Middle frontal gyrus (tissue), 1 donor: Measurements from ENCODE around the gene ACSL4.
"Not testable (repeated sequence)": the region's sequence is repeated elsewhere in the genome, so short reads cannot be mapped to it uniquely, and the experiment has no call there.

Source experiments
- DNase-seq: peaks from one replicate; pipeline ENCODE4 v3.0.0-alpha.2; 2015; ENCODE audit warnings: low spot score; ENCODE audit errors: extremely low spot score

ACSL4 gene

DNA sequence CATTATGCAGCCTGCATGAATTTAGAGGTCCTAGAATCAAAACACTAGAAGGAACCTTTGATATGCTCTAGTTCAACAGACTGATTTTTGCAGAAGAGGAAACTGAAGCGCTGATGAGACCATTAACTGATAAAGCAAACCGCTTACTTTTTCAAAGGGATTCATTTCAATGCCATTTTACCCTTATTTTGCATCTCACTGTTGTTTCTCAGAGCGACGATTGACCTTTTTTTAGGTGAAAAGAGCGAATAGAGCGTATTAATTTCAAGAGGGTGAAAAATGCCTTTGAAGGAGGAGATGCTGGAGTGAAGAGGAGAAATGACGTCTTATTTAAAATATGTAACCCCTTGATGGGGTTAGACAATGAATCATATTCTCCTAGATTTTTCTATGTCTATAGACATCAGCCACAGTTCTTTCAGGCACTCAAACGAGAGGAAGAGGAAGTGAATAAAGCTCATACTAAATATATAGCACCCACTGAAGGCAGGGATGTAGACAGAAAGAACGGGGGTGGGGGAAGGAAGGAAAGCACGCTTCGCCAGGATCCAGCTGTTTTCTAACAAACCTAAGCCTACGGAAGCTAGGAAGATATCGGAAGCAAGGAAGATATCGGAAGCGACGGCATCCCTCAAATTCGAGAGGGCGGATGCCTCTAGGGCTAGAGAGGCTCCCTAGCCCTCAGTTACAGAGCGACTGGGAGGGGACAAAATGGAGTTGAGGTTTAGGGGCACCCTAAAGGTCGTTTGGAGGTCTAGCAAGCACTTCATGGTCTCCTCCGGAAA is 848 bp downstream of the ACSL4 start:
- no peak for DNase-seq

DNA sequence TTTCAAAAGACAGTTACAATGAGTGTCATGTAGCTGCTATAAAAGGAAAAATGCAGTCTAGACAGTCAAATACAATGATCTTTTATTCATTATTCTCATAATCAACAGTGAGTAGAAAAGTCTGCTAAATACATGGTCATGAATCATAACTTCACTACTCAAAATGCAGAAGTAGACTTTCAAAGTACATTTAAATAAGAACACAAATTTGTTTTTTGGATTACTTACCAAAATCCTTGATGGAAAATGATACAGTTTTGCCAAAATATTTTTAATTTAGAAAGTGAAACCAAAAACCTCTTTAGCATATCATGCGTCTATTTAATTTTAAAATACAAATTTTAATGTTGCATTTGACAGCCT is 4.9 kb downstream of the ACSL4 start:
- DNase-seq: no peak

DNA sequence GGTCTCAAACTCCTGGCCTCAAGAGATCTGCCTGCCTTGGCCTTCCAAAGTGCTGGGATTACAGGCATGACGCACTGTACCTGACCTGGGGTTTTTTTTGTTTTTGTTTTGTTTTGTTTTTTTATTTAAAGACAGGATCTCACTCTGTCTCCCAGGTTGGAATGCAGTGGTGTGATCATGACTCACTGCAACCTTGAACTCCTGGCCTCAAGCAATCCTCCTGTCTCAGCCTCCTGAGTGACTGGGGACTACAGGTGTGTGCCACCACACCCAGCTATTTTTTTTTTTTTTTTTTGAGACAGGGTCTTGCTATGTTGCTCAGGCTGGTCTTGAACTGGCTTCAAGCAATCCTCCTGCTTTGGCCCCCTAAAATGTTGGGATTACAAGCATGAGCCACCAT is 8.1 kb downstream of the ACSL4 start:
- not testable (repeated sequence) for DNase-seq

DNA sequence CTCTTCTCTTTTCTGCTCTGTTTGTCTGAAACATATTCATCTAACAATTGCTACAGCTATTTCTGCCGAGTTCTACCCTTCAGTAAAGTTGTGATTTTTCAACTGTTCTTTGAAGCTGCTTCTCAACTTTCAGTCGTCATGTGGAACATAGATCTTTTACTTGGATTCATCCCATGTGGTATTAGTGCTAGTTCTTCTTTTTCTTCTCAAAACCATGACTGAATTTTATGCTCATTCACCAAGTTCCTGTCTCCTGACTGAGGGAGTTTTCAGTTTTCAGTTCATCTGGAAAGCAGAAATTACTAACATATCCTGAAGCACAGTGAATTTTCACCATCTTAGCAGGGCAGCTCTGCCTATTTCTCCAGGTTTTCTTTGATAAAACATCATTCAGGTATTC is 12.1 kb downstream of the ACSL4 start:
- no peak for DNase-seq

DNA sequence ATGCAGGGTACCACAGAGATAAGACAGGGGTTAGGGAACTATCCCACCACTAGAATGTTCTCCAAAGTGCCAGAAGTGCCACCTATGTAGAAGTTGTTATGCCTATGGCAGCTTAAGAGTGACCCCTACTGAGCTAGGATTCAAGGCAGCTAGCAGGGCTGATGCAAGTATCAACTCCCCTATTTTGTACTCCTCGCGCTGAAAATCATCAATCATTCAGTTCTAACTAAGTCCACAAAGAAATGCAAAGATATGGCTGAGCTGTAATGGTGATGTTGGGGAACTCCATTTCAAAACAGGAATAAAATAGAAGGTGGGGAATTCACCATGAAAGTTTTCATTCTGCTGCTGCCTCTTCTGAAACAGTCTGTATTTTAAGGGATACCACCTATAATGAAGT is 13.8 kb downstream of the ACSL4 start:
- DNase-seq: no peak

DNA sequence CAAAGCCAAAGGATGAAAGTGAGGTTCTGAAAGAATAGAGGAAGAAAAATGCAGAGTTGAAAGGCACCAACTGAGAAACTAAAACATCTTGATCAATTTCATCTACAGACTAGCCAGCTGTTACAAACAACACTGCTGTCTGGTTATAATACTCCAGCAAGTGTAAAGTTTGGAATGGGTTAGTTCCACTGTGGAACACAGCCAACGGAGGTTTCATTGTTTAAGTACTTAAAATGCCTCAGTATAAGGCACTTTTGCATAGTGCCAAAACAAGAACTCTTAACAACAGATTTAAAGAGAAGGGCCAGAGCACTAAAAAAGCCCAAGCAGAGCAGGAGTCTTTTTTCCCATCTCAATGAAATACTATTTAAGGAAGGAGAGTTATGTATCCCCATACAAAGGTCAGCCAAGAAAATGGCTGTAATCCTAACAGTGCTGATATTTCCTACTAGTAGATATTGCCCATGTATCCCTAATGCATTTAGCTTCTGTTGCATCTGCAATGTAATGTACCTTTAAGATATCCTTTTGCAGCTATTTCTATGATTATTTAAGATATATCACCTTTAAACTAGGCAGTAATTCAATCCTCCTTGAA is 16.5 kb downstream of the ACSL4 start:
- DNase-seq: no peak

DNA sequence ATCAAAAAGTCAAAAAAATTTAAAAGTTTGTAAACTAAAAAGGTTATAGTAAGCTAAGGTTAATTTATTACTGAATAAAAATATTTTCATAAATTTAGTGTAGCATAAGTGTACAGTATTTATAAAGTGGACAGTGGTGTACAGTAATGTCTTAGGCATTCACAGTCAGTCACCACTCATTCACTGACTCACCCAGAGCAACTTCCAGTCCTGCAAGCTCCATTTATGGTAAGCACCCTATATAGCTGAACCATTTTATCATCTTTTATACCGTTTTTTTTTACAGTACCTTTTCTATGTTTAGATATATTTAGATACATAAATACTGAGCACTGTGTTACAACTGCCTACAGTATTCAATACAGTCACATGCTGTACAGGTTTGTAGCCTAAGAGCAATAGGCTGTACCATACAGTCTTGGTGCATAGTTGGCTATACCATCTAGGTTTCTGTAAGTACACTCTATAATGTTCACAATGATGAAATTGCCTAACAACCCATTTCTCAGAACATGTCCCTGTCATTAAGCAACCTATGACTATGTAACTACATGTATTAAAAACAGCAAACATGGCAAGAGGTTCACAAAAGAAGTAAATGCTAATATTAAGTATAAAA is 18.6 kb downstream of the ACSL4 start:
- DNase-seq: no peak

DNA sequence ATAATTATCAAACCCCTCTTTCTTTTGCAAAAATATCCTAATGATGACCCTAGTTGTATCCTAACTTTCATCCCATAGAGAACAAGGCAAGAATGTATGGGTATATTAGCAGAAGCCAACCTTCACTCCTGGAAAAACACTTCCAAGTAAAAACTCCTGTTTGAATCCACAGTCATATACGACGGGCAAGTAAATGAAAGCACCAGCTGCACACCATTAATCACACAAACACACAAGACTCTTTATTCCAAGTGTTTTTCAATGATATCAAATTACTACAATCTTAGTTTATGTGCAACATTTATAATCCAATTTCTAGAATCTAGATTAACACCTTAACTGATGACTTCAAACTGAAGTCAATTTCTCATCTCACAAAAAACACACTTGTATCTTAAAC is 22.9 kb downstream of the ACSL4 start:
- DNase-seq: no peak

DNA sequence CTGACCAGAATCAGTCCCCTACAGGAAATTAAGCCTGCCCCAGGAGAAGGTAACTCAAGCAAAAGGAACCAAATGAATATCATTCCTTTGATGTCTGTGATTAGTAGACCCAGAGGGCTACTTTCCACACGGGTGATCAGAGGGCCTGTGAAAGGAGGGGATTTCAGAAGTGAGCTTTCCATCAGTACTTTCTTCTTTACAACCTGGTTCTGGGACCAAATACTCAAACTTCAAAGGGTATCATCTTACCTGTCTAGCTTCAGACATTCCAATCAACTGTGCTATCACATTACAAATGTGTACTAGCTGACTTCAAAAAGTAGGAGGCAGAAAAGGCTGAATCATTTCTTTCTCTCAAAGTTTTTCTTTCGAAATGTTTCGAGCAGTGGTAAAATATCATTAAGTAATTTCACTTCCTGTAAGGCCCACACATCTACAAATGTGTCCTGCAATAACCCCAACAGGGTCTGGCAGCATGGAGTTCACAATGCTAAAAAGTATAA is 23.9 kb downstream of the ACSL4 start:
- DNase-seq: no peak

DNA sequence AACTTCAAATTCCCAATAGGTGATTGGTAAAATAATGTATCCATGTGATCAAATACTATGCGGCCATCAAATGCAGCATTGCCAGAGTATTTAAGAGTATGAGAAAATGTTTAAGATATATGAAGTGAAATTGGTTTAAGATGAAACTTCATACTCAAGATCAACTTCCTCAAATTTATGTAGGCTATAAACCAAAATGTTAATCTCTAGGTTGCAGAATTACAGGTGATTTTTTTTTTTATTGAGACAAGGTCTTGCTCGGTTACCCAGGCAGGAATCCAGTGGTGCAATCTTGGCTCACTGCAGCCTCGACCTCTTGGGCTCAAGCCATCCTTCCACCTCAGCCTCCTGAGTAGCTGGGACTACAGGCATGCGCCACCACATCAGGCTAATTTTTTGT is 25.3 kb downstream of the ACSL4 start:
- DNase-seq: no peak

DNA sequence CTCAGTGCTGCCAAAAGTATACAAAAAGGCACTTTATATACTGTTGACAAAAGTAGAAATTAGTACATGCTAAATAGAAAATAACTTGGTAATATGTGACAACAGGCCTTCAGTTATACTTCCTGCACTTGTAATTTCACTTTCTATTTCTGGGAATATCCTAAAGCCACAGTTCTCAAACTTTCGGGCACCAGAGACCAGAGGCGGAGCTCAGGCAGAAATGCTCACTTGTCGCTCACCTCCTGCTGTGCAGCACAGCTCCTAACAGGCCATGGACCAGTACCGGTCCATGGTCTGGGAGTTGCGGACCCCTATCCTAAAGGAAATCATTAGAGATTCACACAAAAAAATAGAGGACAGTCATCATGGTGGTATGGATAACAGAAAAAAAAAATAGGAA is 25.7 kb downstream of the ACSL4 start:
- DNase-seq: no peak

DNA sequence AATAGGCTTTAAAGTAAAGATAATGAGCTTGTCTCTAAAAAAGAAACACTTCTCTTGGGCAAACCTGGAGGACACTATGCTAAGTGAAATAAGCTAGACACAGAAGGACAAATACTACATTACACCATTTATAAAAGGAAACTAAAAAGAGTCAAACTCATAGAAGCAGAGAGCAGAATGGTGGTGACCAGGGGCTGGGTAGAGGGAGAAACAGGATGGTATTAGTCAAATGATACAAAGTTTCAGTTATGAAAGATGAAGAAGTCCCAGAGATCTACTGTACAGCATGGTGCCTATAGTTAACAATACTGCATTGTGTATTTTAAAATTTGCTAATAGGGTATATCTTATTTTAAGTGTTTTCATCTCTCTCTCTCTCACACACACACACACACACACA is 28.5 kb downstream of the ACSL4 start:
- no peak for DNase-seq

DNA sequence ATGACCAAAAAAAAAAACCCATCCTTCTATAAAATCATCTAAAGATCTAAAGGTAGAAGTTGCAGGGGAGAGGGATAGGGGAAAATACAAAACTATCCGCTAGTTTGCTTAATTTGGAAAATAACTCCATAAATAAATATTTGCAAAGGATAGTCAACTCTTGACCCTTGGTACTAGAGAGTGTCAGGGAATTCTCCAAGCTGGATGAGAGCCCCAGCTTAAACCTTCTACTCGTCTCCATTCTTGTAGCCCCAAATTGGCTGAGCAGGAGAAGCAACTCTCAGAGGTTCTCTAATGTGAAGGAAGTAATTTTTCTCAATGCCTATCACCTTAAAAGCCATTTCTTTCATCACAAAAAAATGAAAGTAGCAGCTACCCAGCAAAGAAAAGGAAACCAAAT is 35.2 kb downstream of the ACSL4 start:
- no peak for DNase-seq

DNA sequence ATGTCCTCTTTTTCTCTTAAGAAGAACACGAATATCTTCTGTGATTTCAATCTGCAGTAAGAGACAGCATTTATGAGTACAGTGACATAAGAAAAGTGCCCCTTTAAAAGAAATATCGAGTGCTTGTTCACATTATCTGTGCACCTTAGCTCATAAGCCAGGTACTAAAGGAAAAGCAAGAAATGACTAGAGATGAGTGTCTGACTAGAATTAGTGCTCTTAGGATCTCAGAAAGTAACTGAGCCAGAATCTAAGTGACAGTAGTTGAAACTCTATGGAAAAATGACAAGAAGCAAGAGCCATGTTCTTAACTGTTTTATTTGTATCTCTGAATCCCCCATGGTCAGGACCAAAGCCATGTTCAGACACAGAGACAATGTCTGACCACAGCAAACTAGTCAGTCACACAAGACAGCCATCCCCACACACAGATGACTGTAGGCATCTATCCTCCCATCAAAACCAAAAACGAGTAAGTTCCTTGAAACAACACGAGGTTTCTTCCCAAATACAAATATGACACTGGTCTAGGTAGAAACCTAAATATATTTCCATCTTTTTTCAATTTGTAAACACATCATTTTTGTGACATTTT is 36.8 kb downstream of the ACSL4 start:
- DNase-seq: no peak

DNA sequence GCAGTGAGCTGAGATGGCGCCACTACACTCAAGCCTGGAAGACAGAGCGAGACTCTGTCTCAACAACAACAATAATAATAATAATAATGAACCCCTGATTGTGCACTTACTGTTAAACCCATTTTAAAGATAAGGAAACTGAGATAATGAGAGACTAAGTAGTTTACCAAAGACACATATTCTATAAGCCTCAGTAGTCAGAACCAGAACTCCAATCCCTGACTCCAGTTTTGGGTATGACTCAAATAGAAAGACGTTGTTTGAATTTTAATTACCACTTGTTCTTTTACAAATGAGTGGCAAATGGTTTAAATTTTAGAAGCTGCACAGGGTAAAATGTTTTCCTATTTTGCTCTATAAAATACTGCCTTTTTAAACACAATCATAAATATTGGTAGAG is 37.4 kb downstream of the ACSL4 start:
- no peak for DNase-seq

DNA sequence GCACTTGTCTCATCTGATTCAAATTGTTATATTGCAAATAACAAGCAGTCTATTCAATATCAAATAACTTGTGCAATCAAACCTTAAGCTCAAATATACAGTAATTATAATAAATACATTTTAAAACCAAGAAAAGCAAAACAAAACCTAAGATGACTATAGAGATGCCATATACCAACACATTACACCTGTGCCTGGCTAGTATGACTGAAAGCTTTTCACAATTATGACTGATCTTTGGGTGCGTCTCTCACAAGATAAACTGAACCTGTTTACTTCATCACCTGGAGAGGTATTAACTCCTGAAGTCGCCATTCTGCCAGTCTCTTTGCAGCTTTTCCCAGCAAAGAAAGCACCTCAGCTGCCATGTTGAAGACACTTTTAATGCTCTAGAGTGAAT is 41.3 kb downstream of the ACSL4 start:
- DNase-seq: no peak

DNA sequence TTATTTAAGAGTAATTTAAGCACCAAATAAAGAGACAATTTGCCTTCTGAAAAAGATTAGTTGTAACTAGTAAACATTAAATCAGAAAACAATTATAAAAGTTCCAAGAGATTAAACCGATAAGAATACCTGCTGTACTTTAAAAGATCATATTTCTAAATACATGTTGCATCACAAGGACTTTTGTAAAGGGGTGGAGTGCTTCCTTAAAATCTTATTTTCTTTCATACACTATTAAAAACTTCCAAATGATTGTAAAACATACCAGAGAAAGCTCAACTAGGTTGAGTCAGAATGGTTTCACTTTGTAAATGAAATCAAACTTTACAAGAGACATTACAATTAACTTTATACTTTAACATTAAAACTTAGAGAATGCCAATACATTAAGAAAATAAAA is 41.8 kb downstream of the ACSL4 start:
- no peak for DNase-seq

DNA sequence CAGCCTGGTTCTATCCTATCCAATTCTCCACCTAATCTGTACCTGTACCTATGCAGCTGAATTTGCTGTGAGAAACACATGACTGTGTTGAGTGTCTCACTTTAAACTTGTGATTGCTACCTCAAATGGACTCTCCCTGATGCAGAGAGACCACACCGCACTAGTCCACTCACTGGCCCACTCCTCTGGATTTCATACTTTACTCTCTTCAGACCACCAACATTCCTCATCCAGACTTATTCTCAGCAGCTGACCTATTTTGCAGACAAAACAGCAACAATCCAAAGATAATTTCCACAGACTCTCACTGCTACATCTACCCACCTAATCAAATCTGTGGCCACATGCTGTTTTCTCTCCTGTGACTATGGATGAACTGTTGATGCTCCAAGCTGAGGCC is 45.2 kb downstream of the ACSL4 start:
- no peak for DNase-seq

DNA sequence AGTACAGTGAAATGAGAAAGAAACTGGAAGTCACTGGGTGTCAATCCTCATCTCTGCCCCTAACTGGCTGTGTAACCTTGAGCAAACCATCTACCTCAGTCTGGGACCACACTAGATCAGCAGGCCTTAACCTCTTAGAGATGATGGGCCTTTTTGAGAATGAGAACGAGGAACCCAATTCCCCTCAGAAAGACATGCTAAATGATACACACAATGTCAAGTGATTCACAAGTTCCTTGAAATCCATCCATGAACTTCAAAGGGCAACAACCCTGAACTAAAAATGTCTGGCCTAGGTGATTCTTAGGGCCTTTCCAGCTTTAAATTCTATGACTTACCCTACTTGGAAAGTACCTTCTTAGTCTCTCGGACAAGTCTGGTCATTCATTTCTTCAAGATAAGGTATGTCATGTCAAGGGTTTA is 47.4 kb downstream of the ACSL4 start:
- DNase-seq: no peak

DNA sequence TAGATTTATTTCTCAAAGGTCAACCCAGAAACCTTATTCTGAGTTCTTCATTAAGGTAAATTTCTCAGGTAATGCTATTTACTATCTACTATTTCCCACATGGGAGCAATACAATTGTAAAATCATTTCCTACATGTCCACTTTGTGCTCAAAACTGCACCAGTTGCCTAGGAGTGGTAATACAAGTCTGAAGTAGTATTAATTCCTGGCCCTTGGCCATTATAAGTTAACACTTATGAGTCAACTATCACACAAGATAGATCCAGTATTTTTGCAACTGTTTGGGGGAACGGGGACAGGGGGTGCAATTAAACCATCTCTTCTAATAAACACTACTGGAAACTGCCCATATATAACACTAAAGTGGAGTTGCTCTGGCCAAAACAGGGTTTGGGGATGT is 48.9 kb downstream of the ACSL4 start:
- no peak for DNase-seq

DNA sequence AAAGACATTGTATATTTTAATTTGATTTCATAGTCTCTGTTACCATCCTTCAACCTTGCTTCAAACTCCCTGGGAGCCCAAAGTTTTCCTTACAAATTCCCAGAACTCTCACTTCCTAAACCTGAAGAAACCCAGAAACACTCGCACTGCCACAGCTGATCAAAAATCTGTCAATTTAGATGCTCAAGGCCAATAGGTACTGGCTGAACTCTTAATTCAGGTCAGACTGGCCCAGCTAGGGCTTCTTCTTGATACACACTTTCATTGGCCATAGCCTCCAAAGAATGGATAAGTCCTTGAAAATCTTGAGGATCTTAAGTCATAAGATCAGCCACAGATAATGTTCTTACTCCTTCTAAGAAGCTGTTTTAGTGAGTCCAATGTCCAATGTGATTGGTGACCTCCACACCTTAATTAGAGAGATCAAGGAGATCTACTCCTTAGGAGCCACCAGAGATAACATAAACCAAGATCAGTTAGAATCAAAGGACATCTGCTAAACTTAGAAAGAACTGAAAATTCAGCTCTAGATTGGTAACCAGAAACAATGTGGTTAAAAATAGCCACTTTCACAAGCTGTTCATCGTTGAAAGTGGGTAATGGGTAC is 51.5 kb downstream of the ACSL4 start:
- no peak for DNase-seq

DNA sequence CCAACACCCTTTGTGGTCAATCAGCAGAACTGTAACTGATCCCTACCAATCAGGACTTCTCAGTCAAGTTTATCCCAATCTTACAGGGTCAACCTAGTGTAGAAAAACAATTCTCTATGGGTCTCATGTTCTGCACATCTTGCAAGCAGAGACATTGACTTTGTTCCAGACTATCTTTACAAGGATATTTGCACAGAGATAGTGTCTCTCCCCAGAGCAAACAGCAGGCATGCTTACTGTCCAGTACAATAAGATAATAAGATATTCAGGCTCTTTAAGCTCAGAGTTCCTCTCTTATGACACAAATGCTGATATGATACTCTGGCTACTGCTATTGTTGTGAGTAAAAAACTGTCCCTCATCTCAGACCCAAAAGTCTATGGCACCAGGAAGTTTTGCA is 53.2 kb downstream of the ACSL4 start:
- DNase-seq: no peak
